ENCODE data around the gene COPZ2. TPM values are rescaled to one million over a fixed set of nuclear protein-coding genes. Genes with fewer than 3 reads are reported as not detected.

COPZ2 gene
- total RNA-seq, 1 experiment from 2014 or later: not detected

GRCh38 chr17:48056879-48057278, 19.3 kb upstream of the COPZ2 start:
- H3K4me1 ChIP-seq (ENCODE audit: control insufficient read depth in 1 of 2, insufficient read depth in 2 of 2, low read length in 2 of 2): peaks cover 3 to 9% of the 10 kb centered on the region in 2 experiments; a peak in 3 of 4 replicates
- ChIA-PET RAD21 (ENCODE audit: low non-redundant PET in 1 of 2, low total read pairs in 2 of 2, uncharacterized antibody in 2 of 2, unreplicated experiment in 2 of 2) (no interaction called here), CTCF (interaction anchor here (2.2 kb wide), 1 partner anchor 30 kb away, joined by 7 read pairs; no protein-coding TSS in a partner anchor), POLR2A (interaction anchor here (1.6 to 13.2 kb wide), 2 partner anchors 7 to 31 kb away, joined by 7 to 114 read pairs; partner anchors contain the start of gene NFE2L1)
- intact Hi-C loops (cut with micrococcal nuclease): no loop called here
- H3K27ac ChIP-seq (ENCODE audit: low read depth, low read length): no peak overlapping the region
- H3K27me3 ChIP-seq (ENCODE audit: insufficient read depth, low read length): no peaks in the 10 kb centered on the region
- ATAC-seq (no peak), DNase-seq (ENCODE audit: low read depth, low spot score) (no peak)
- no peaks in the 10 kb centered on the region for H3K9me2 ChIP-seq (ENCODE audit: insufficient read depth)
- no peaks in the 10 kb centered on the region; the same call in 1 of the 2 replicates for H4K20me1 ChIP-seq (ENCODE audit: insufficient read depth)
- peaks cover 47 to 73% of the 10 kb centered on the region in 2 experiments for H3K36me3 ChIP-seq (ENCODE audit: control insufficient read depth in 1 of 2, insufficient read depth in 2 of 2, low read length in 2 of 2)
- H3K9me3 ChIP-seq (ENCODE audit: control insufficient read depth in 1 of 2, insufficient read depth in 1 of 2, low read depth in 1 of 2, low read length in 2 of 2): no peaks in the 10 kb centered on the region
- peaks cover 55% of the 10 kb centered on the region for H3K79me2 ChIP-seq (ENCODE audit: insufficient read depth, low read length)
- H3K4me2 ChIP-seq (ENCODE audit: low read length): no peak overlapping the region
- H2AFZ ChIP-seq (ENCODE audit: low read depth, low read length, poor library complexity, severe bottlenecking): no peak overlapping the region
- no peak overlapping the region for H3K9ac ChIP-seq (ENCODE audit: low read length)
- BruUV-seq (replicated peaks): no TSS peak
- TF ChIP-seq CTCF (IDR thresholded peaks at IDR 0.05 in 2 of 3, conservative IDR thresholded peaks at IDR 0.05 in 1 of 3; ENCODE audit: borderline replicate concordance in 1 of 3, insufficient read depth in 1 of 3, low read depth in 2 of 3, low read length in 2 of 3) (no peak), CBX3 (IDR thresholded peaks at IDR 0.05; ENCODE audit: low read depth) (no peak), ELF1 (IDR thresholded peaks at IDR 0.05; ENCODE audit: borderline replicate concordance, low read depth) (no peak), POLR2AphosphoS5 (IDR thresholded peaks at IDR 0.05; ENCODE audit: low read depth, low read length) (peak; percentile 3; the same call in 1 of the 2 replicates), POLR2A (IDR thresholded peaks at IDR 0.05; ENCODE audit: borderline replicate concordance, extremely low read depth, insufficient read depth, insufficient read length) (no peak), ZNF274 (IDR thresholded peaks at IDR 0.05; ENCODE audit: low read depth, low read length) (no peak), FOSL1 (IDR thresholded peaks at IDR 0.05; ENCODE audit: low read depth) (no peak), SRF (IDR thresholded peaks at IDR 0.05; ENCODE audit: low read depth) (no peak)
- no peak overlapping the region for H3K4me3 ChIP-seq (replicated peaks in 1 of 2; ENCODE audit: low read depth in 1 of 2, low read length in 2 of 2)

Measured in HCT116 (cell line).